Measurements from ENCODE around the gene CARMIL3. TPM values are rescaled to one million over a fixed set of nuclear protein-coding genes. Genes with fewer than 3 reads are reported as not detected.

The CARMIL3 gene
- total and polyA plus RNA-seq, 2 donors, result 0.33 to 1.5 TPM

- DNase-seq (ENCODE audit: extremely low spot score), result no peak
- no peaks in the 10 kb centered on the region for H3K4me1 ChIP-seq (ENCODE audit: insufficient read depth)
- 97% methylated on average over 7 of the region's 7 CpGs for WGBS
- no peak overlapping the region for H3K4me3 ChIP-seq (ENCODE audit: low read depth, low read length)
- no peaks in the 10 kb centered on the region for H3K36me3 ChIP-seq (ENCODE audit: insufficient read depth)
- H3K27ac ChIP-seq (ENCODE audit: low read depth), result no peak overlapping the region
Measured at GRCh38 chr14:24060984-24061913, 9.4 kb downstream of the CARMIL3 start.

DNA sequence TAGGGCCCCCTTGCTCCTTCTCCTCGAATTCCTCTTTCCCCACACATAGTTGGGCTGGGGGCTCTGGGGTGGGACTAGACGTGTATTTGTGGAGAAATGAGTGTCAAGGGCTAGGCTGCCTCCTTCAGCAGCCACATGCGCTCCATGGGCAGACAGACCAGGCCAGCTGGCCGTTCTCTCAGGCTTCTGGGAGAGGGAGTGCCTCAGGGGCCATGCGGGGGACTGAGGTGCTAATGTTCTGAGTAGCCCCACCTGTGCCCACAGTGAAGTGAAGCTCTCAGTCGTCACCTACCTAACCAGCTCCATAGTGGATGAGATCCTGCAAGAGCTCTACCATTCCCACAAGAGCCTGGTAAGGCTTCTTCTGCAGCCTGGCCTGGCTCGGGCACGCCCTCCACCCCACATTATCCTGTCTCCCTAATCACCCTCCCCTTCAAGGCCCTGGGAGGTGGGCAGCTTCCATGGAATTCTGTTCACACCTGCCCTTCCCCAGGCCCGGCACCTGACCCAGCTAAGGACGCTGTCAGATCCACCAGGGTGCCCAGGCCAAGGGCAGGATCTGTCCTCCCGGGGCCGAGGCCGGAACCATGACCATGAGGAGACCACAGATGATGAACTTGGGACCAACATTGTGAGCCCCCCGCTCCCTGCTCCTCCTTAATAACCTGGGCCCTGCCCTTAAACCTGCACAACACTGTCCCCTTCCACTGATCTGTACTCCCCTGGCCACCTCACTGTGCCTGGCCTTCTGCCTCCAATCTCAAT is 10.6 kb downstream of the CARMIL3 start:
- WGBS, result 84% methylated on average over 14 of the region's 14 CpGs
- no peaks in the 10 kb centered on the region for H3K36me3 ChIP-seq (ENCODE audit: insufficient read depth)
- no peak for DNase-seq (ENCODE audit: extremely low spot score)
- H3K4me3 ChIP-seq (ENCODE audit: low read depth, low read length), result no peak overlapping the region
- no peak overlapping the region for H3K27ac ChIP-seq (ENCODE audit: low read depth)
- H3K4me1 ChIP-seq (ENCODE audit: insufficient read depth), result no peaks in the 10 kb centered on the region

DNA sequence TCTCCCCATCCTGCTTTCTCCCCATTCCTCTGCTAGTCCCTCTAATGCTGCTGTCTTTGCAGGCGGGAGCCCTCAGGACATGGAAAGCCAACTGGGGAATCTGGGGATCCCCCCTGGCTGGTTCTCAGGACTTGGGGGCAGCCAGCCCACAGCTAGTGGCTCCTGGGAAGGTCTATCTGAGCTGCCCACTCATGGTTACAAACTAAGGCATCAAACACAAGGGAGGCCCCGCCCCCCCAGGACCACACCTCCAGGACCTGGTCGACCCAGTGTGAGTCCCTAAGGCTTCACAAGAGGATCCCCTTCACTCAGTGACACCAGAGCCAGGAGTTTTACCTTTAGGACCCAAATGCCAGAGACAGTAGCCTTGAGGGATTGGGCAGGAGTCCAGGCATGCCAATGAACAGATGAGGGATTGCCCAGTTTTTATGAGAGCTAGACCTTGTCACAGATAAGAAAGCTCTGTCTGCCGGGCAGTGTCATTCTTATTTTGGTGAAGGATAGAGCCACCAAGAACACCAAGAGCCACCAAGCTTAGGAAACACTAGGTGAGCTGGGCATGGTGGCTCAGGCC is 11.5 kb downstream of the CARMIL3 start:
- 70% methylated on average over 4 of the region's 4 CpGs for WGBS
- Histone ChIP-seq H3K4me1 (ENCODE audit: insufficient read depth) (no peaks in the 10 kb centered on the region), H3K4me3 (ENCODE audit: low read depth, low read length) (no peak overlapping the region), H3K36me3 (ENCODE audit: insufficient read depth) (no peaks in the 10 kb centered on the region), H3K27ac (ENCODE audit: low read depth) (no peak overlapping the region)
- no peak for DNase-seq (ENCODE audit: extremely low spot score)

- Histone ChIP-seq H3K36me3 (ENCODE audit: insufficient read depth) (no peaks in the 10 kb centered on the region), H3K4me1 (ENCODE audit: insufficient read depth) (no peaks in the 10 kb centered on the region), H3K27ac (ENCODE audit: low read depth) (no peak overlapping the region), H3K4me3 (ENCODE audit: low read depth, low read length) (no peak overlapping the region)
- WGBS, result 76% methylated on average over 7 of the region's 7 CpGs
- no peak for DNase-seq (ENCODE audit: extremely low spot score)
Measured at GRCh38 chr14:24064091-24064795, 12.4 kb downstream of the CARMIL3 start.

- WGBS, result 82% methylated on average over 15 of the region's 15 CpGs
- Histone ChIP-seq H3K36me3 (ENCODE audit: insufficient read depth) (no peaks in the 10 kb centered on the region), H3K27ac (ENCODE audit: low read depth) (no peak overlapping the region), H3K4me3 (ENCODE audit: low read depth, low read length) (no peak overlapping the region), H3K4me1 (ENCODE audit: insufficient read depth) (no peaks in the 10 kb centered on the region)
- no peak for DNase-seq (ENCODE audit: extremely low spot score)
Measured at GRCh38 chr14:24064856-24065255, 13.0 kb downstream of the CARMIL3 start.

DNA sequence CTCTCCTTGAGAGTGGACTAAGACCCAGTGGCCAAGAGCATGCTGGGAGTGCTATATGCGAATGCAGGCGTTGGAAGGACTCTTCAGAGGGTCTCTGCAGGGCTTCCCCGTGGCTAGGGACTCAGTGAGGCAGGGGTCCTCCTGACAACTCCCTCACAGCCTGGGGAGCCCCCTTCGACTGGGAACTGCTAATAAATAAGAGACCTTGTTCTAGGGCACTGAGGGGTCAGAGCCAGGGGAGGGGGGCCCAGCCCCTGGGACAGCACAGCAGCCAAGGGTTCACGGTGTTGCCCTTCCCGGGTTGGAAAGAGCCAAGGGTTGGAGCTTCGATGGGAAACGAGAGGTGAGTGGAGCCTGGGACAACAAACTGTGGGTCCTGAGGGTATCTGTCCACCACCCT is 13.6 kb downstream of the CARMIL3 start:
- no peak overlapping the region for H3K27ac ChIP-seq (ENCODE audit: low read depth)
- WGBS, result 69% methylated on average over 8 of the region's 8 CpGs
- H3K4me3 ChIP-seq (ENCODE audit: low read depth, low read length), result no peak overlapping the region
- H3K4me1 ChIP-seq (ENCODE audit: insufficient read depth), result no peaks in the 10 kb centered on the region
- no peaks in the 10 kb centered on the region for H3K36me3 ChIP-seq (ENCODE audit: insufficient read depth)
- no peak for DNase-seq (ENCODE audit: extremely low spot score)

- no peak overlapping the region for H3K4me3 ChIP-seq (ENCODE audit: low read depth, low read length)
- WGBS, result 89% methylated on average over 8 of the region's 8 CpGs
- no peaks in the 10 kb centered on the region for H3K4me1 ChIP-seq (ENCODE audit: insufficient read depth)
- DNase-seq (ENCODE audit: extremely low spot score), result no peak
- H3K27ac ChIP-seq (ENCODE audit: low read depth), result no peak overlapping the region
- H3K36me3 ChIP-seq (ENCODE audit: insufficient read depth), result no peaks in the 10 kb centered on the region
Measured at GRCh38 chr14:24066496-24067132, 14.8 kb downstream of the CARMIL3 start.

- 89% methylated on average over 12 of the region's 12 CpGs for WGBS
- no peaks in the 10 kb centered on the region for H3K4me1 ChIP-seq (ENCODE audit: insufficient read depth)
- no peak overlapping the region for H3K4me3 ChIP-seq (ENCODE audit: low read depth, low read length)
- DNase-seq (ENCODE audit: extremely low spot score), result no peak
- no peaks in the 10 kb centered on the region for H3K36me3 ChIP-seq (ENCODE audit: insufficient read depth)
- H3K27ac ChIP-seq (ENCODE audit: low read depth), result no peak overlapping the region
Measured at GRCh38 chr14:24067133-24068082, 15.6 kb downstream of the CARMIL3 start.

DNA sequence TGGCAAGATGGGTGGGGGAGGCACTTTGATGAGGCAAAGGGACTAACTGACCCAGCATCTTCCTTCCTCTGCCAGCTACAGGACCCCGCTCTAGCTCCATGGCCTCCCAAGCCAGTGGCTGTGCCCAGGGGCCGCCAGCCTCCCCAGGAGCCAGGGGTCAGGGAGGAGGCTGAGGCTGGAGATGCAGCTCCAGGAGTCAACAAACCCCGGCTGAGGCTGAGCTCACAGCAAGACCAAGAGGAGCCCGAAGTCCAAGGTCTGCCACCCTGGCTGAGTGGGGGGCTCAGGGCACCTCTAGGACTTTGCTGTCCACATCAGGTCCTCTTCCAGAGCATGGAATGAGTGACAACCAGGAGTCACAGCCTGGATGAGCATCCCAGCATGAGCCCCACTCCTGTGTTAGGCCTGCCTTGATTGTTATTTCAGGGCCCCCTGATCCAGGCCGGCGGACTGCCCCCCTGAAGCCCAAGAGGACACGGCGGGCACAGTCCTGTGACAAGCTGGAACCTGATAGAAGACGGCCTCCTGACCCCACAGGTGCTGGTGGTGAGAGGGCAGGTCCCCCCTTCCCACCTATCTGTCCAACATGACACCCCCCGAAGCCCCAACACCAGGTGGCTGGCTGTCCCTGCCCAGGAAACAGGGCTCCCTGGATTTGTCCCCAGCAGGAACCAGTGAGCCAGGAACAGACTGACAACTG is 17.1 kb downstream of the CARMIL3 start:
- H3K4me3 ChIP-seq (ENCODE audit: low read depth, low read length), result no peak overlapping the region
- no peaks in the 10 kb centered on the region for H3K36me3 ChIP-seq (ENCODE audit: insufficient read depth)
- 81% methylated on average over 10 of the region's 10 CpGs for WGBS
- no peak overlapping the region for H3K27ac ChIP-seq (ENCODE audit: low read depth)
- no peaks in the 10 kb centered on the region for H3K4me1 ChIP-seq (ENCODE audit: insufficient read depth)
- no peak for DNase-seq (ENCODE audit: extremely low spot score)

- 77% methylated on average over 6 of the region's 6 CpGs for WGBS
- Histone ChIP-seq H3K4me3 (ENCODE audit: low read depth, low read length) (no peak overlapping the region), H3K27ac (ENCODE audit: low read depth) (no peak overlapping the region), H3K4me1 (ENCODE audit: insufficient read depth) (no peaks in the 10 kb centered on the region), H3K36me3 (ENCODE audit: insufficient read depth) (no peaks in the 10 kb centered on the region)
- no peak for DNase-seq (ENCODE audit: extremely low spot score)
Measured at GRCh38 chr14:24069411-24069735, 17.6 kb downstream of the CARMIL3 start.

DNA sequence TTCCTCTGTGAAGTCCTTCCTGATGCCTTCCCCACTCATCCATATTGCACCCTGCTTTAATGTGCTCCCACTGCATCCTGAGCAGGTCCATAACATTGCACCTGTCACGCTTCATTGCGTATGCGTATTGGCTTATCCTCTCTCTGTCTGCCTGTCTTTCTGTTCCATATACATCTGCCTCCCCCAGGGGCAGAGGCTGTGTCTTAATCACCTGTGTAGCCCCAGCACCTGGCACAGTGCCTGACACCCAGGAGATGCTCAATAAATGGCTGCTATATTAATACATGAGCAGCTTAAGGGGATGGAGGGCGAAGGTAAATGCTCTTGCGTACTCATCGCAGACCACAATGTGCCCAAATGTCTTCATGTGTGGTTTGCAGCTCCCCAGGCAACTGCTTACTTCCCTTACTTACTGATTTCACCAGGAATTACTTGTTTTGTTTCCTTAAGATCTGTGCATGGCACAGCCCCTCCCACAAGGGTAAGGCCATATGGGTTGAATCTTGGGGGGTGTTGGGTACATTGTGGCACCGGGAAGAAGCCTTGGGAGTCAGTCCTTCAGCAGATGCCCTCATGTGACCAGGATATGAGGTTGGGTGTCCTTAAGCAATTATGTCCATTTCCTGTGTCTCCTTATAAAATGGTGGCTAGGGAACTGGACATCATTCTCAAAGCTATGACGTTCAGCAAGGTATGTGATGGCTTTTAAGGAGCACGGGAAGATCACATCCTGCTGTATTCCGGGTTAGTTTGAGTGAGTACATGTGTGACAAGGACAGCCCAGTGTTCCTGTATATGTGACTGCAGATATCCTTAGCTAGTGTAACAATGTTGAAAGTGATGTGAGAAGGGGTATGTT is 18.7 kb downstream of the CARMIL3 start:
- no peak overlapping the region for H3K27ac ChIP-seq (ENCODE audit: low read depth)
- H3K4me1 ChIP-seq (ENCODE audit: insufficient read depth), result no peaks in the 10 kb centered on the region
- no peak for DNase-seq (ENCODE audit: extremely low spot score)
- no peak overlapping the region for H3K4me3 ChIP-seq (ENCODE audit: low read depth, low read length)
- 78% methylated on average over 10 of the region's 10 CpGs for WGBS
- no peaks in the 10 kb centered on the region for H3K36me3 ChIP-seq (ENCODE audit: insufficient read depth)

Measured in urinary bladder (tissue), 4 donors.